NCI-H1436 (cell line): ENCODE data around the gene CTNNA1.

Experiments used
- DNase-seq: peaks from one replicate; lab custom pipeline; 2025; lab: John Stamatoyannopoulos, UW

The CTNNA1 gene

DNA sequence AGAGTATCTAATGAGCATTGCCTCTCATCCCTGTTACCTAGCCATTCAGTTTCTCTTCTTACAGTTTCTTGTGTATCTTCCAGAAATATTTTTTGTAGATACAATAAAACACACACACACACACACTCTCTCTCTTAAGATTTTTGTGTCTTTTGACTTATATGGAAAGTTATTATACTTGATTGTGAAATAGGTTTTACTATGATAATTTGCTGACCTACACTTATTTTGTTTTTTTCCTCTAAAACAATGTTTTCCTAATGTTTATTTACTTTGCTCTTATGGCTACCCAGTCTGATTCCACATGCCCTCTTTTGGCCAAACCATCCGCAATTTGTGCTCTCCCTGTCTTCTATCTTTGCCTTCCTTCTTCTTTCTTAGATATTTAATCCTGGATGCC lies 96.7 kb downstream of the CTNNA1 start:
- no peak for DNase-seq

DNA sequence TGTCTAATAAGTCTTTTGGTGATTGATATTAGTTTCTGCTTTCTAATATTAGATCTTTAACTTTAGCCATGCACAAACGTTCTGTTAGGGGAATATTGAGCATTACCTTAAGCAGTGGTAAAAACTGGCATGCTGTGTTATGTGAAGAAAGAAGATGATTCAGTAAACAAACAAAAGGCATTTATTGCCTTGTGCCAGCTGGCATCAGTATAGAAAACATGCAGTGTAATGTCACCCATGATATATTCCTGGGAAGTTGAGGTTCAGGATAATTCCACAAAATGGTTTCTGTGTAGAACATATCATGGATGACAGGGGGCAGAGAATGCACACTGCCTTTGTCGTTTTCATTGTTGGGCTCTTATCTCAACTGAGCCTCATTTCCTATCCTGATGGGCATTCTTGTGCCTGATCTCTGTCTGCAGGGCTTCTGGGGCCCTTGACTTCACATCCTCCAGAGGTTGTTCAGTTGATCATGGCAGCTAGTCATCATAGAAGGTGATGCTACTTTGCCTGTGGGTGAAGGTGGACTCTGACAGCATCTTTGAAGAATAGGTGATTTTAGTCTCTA lies 97.7 kb downstream of the CTNNA1 start:
- DNase-seq, result no peak

DNA sequence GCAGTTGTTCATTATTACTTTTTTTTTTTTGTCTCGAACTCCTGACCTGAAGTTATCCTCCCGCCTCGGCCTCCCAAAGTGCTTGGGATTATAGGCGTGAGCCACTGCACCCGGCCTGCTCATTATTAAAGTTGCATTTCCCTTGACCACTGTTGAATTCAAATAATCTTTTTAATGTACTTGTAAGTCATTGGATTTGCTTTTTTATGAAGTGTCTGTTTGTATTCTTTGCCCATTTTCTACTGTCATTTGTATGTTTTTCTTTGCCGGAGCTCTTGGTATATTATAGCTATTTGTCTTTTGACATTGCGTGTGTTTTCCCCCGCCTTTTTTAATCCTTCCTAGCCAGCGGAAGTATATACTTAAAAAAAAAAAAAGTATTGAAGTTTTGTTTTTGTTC lies 99.9 kb downstream of the CTNNA1 start:
- DNase-seq, result no peak

DNA sequence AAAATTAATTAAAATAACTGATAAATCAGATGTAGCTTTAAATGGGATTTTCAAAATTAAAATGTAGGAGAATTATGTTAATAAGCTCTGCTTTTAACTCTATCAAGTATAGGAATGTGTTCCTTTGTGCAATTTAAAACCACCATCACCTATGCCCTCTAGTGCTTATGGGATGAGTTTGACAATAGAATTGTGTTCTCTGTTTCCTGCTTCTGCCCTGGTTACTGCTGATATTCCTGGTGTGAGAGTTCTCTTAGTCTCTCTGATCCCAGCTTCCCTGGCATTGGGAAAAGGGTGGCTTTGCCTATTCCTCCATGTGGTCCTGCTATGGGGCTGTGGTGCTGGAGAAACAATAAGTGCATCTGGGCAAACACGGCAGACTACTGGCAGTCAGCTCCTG lies 113.8 kb downstream of the CTNNA1 start:
- no peak for DNase-seq

DNA sequence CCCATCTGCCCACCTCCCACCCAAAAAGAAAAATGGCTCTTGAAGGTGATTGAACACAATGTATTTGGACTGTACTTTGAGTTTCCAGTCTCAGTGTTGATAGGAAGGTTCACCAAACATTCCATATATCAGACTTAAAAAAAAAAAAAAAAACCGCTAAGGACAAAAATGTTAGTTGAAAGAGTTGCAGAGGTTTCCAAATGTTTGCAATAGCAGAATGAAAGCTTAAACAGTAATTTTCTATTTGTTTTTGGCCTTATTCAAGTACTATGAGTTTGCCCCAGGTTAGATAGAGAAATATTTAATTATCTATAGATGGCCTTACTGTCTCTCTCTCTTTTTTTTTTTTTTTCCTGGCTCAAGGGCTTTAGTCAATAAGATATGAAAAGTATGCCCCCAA lies 115.8 kb downstream of the CTNNA1 start:
- DNase-seq, result no peak

DNA sequence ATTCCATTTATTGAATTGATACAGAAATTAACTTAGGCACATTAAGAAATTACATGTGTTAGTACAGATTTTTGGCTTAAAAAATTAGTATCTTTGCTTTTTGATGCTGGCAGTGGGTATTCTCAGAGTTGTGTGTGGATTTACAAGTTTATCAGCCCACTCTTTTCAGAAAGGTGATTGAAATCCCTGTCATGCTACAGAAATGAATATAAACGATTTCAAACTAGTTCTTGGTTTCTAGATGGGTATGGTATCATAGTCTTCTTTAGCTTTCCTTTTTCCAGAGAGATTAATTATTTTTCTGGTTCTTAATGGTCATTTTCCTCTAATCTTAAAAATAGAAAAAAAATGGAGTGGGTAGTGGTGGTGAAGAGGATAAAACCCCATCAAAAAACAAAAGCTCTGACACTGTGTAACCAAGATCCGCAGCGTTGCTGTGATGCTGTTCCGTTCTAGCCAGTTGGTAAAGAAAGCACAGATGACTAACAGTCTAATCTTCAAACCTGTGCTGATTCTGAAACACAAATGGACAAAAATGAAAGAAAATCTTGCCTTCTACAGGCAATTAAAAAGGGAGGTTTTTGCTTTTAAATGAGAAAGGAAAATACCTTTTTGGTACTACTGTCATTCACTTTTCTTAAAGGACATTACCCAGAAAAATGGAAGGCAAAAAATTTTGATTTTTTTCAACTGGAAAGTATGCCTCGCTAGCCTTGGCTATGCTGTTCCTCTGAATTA lies 116.7 kb downstream of the CTNNA1 start:
- DNase-seq, result no peak

DNA sequence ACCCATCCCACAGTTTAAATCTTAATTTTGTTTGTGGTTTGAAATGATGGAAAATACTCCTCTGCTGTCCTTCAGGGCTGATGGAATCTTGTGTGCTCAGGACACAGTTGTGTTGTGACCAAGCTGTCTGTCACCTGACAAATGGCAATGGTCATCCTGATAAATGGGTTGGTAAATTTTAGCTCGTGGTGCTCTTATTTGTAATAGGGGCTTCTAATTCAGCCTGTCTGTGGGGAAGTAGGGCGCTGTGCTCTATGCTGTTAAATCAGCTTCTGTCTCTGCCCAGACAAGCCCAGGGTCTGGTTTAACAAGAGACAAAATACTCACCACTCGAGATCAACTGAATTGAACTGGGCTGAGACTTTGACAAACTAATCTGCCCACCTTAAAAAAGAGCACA lies 117.4 kb downstream of the CTNNA1 start:
- no peak for DNase-seq

DNA sequence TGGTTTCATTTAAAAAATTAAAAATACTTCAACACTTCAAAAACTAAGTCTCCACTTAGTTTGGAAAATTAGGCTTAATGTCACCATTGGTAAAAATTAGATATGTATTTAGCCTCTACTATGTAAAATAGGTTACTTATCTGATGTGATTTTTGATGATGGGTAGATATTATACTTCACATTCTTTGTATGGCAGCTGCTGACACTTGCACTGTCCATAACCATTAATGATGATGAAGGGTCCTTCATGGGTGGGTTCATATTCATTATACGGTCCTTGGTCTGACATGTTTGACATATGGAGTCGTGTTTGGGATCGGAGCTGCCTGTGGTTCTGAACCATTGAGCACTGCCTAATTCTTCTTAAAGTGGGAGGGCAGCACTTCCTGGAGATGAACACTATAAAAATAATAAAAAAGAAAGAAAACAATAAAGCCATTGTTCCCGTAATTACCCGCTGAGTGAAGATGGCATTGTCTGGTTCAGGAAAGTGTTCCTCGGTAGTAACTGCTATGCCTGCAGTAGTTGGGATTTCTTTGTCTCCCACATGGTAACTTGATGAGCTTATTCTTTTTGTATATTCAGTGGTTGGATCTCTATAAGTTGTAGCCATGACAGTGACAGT lies 119.7 kb downstream of the CTNNA1 start:
- no peak for DNase-seq

DNA sequence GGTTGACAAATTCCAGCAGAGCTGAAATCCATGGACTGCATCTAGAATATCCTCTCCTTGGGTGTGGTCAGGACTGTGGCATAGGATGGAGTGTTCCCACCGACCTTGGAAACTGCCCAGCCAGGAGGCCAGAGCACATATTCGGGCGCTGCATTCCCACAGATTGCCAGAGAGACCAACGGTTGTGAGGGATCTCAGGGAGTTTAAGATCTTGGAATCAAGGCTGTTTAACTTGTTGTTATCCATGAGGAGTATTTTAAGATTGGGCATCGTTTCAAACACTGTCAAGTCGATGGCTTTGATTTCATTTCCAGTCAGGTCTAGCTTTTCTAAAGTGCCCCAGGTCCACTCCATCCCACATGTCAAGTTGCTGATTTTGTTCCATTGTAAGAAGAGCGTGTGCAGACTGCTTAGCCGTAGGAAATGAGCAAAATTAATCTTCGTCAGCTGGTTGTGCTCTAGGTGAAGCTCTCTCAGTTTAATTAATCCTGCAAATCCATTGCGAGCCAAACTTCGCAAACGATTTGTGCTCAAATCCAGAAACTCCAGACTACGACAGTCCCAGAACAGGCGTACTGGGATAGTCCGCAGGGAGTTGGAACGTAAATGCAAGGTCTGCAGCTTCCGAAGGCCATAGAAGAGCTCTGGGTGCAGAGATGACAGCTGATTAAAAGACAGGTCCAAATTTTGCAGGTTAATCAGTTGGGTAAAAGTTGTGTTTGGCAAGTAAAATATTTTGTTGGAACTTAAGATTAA lies 120.4 kb downstream of the CTNNA1 start:
- DNase-seq, result no peak

DNA sequence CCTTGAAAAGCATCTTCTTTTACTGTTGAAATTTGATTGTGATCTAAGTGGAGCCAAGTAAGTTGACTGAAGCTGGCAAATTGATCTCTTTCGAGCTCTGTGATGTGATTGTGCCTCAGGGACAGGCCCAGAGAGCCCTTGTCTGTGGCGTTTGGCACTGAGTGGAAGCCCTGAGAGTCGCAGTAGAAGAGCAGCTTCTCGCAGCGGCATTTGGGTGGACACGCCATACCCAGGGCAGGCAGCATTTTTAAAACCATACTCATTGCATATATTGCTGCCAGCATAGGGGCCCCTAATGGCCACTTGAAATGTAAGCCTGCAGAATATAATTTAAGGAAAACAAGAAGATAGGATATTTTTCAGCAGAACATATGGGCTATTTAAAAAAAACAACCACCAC lies 121.0 kb downstream of the CTNNA1 start:
- no peak for DNase-seq

DNA sequence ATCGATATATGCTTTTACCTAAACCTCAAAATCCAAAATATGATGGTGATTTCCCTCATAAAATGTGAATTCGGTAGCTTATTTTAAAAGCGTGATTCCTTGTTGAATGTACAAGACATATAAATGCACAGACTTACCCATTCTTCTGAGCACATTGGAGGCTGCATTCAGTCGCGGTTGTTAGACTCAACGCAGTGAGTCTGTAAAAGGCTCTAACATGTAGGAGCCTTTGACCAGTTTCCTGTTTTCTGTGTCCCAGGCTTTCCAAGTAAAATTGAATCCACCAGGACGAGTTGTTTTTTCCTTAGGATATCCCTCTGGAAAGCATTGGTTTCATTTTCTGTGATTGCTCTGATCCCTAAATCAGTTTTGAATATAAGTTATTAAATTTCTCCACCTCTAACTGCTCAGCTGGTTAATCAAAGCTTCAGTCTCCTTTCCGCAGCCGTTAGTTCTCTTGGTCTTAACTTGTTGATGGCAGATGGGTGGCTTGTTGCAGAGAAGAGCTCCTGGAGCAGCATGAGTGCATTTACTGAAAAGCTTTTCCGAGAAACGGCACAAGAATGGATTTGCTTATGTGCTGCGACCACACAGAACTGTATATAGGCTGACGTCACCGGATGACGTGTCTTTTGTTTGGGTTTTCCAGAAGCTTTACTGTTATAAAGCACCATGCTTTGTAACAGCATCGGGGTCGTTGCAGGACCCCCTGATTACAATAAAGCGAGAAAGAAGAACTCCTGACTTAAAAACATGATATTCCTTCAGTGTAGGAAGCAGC lies 121.7 kb downstream of the CTNNA1 start, which contains the start of gene LRRTM2:
TSS of gene LRRTM2 (minus strand) at position 565 of the 781 bp plus-strand sequence. CDS start at position 141, 424 bp downstream.
- no peak for DNase-seq

DNA sequence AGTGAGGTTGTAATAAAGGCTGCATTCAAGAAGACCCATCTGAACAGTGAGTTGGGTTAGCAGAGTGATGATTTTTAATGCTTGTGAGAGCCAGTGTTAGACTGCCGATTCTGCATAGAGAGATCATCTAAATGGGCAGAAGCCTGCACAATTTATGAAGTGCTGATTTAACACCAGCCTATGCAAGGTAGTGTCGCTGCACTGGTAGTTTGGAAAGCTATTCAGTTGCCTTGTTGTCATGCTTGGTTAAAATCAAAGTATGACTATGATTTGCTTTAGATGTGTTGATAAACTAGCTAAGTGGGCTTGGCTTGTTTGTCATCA lies 122.3 kb downstream of the CTNNA1 start:
- DNase-seq, result no peak

DNA sequence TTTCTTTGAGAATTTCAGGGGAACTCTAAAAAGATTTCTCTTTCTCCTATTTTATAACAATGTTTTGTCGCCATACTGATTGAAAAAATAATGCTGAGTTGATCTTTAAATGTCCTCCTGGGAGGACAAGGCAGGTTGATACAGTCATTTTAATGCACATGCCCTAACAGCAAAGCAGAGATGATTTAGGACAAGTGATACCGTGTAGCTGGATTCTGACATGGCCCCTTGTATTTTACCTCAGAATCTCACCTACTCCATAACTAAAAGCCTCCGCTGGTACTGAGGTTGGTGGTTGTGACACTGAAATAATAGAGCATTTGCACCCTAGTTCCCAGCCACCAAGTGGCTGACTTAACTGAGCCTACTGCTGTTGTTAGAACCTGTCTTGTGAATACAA lies 122.7 kb downstream of the CTNNA1 start:
- no peak for DNase-seq

DNA sequence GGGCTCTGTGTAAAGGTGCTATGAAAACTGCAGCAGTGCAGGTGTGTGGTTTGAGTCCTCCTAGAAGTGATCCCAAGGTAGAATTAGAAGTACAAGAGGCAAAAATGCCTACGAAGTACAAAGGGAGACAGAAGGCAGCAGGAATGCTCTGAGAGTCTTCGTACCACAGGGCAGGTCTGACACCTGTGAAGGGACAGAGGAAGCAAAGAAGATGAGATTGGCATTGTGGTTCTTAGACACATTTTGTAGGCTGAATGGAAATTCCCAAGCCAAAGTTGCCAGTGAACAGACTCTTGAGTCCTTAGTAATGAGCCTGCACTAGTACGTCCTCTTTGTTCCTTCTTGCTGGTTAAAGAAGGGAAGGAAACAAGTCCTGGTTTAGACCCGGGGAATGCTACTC lies 123.6 kb downstream of the CTNNA1 start:
- DNase-seq, result no peak

DNA sequence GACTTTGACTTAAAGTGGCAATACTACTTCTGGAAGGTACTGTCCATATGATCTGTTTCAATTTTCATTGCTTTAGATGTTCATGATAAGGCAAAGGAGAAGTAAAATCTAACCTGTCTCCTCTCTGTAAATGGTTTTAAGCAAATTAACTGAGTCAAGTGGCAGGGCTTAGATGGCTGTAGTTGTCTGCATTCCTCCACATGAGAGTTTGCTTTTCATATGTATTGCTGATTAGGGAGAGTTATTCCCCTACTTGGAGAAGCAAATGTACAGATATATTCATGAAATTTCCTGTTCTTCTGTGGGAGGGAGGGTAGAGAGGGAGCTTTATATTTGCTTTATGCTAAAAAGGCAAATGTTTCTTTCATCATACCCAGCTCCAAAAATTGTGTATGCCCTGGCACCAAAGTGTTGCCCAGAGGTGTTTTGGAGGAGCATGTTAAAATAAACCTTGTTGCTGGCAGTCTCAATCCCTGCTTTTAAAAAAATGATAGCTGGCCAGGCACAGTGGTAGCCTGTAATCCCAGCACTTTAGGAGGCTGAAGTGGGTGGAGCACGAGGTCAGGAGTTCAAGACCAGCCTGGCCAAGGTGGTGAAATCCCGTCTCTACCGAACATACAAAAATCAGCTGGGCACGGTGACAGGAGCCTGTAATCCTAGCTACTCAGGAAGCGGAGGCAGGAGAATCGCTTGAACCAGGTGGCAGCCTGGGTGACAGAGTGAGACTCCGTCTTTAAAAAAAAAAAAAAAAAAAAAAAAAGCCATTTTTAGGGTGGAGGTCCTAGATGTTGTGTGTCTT lies 125.4 kb downstream of the CTNNA1 start:
- no peak for DNase-seq

DNA sequence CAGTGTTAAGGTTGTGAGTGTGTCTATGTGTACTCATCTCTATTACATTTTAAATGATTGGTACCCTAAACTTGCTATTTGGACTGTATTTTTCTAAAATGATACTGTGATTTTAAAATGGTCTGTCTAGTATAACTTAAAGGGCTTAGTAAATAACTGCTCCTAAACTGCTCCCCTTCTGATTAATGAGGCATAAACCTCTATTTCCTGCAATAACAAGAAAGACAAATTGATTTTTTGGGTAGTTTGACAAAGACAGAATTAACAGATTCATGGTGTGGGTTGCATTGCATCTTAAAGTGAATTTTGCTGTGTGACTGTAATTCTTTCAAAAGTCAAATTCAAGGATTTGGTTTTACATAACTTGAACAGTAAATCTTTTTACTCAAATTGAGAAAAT lies 130.0 kb downstream of the CTNNA1 start:
- no peak for DNase-seq

DNA sequence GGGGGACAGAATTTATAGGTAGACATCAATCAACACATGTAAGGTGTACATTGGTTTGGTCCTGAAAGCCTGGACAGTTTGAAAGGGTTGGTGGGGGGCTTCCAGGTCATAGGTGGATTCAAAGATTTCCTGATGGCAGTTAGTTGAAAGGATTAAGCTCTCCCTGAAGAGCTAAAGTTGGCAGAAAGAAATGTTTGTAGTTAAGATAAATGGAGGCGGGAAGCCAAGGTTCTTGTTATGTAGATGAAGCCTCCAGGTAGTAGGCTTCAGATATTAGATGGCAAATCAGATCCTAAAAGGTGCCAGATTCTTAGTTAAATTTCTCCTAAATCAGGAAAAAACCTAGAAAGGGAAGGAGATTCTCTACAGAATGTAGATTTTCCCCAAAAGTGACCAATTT lies 130.9 kb downstream of the CTNNA1 start:
- no peak for DNase-seq

DNA sequence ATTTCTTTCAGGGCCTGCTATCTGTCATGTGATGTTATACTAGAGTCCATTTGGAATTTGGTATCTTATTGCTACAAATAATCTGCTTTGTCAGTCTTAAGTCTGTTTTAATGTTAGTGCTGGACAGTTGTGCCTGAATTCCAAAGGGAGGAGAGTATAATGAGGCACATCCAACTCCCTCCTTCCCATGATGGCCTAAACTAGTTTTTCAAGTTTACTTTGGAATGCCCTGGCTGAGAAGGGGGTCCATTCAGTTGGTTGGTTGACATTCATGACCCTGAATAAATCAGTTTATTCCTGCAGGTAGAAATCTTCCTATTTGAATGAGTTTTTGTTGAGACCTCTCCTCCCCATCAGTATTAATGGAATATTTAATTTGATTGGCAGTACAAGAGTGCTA lies 131.3 kb downstream of the CTNNA1 start:
- DNase-seq, result no peak

DNA sequence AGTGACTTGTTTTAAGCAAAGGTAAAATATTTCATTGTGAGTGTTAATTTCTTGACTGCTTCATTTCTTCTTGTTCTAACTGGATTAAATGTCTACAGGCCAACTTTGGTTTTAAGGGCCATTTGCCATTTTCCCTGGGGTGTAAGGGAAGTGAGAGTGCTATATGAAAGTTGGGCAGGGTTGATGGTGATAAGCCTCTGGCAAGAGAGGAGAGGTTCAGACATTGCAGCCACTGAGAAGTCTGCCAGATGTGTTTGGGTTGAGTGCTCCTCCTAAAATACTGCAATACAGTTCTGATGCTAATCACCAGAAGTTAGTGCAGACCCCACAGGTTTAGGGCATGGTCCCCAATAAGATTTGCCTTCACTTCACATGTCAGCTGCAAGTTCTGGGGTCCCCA lies 136.8 kb downstream of the CTNNA1 start:
- no peak for DNase-seq

DNA sequence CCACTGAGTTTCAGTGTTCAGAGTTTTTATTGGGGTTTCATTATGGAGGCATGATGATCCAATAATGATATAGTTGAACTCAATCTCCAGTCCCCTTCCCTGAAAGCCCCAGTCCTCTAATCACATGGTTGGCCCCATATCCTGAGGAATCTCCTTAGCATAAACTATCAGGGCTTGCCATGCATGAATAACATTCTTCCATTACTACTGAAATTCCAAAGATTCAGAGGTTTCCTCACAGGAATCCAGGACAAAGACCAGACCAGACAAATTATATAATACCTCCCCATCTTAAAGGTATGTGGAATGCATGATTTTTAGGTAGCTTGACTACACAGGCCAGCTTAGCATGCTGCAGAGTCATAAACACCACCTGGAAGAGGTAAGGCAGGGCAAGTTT lies 137.4 kb downstream of the CTNNA1 start:
- DNase-seq, result no peak

DNA sequence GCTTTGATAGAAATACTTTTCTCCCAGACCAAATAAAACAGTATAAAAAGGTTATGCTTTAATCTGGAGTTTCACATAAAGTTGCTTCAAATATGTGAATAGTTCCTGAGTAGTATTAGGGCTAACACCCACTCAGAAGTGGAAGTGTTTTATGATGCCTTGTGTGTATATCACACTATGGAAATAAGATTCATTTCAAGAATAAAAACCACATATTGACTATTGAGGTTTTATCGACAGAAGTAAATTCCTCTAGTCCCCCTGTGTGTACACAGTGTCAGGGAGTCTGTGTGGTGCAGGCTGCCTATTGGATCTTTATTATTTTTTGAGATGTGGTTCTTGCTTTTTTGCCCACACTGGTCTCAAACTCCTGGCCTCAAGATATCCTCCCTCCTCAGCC lies 142.7 kb downstream of the CTNNA1 start:
- DNase-seq, result no peak
